K562 (cell line): ENCODE measurements around the gene CACNB1. TPM values are rescaled to one million over a fixed set of nuclear protein-coding genes. Genes with fewer than 3 reads are reported as not detected.

Experiments used
- HNRNPH1 ChIP-seq: fragments of 200-400 bp; formaldehyde crosslinking; optimal IDR thresholded peaks from 2 replicates; pipeline ENCODE3; 2017; ENCODE audit warnings: low read depth, mild to moderate bottlenecking, low read length, moderate library complexity
- JUND ChIP-seq, 2 experiments: IDR thresholded peaks; 2 replicates in 1 of 2; 3 replicates in 1 of 2; pipeline ENCODE4 v1.6.1; 2011; ENCODE audit warnings: borderline replicate concordance in 2 of 2, low read depth in 2 of 2, low read length in 2 of 2, improper control_type of control experiment in 1 of 2, missing biosample characterization in 1 of 2, missing genetic modification characterization in 1 of 2, missing genetic modification reagents in 1 of 2
- MTA3 ChIP-seq: fragments of 450-650 bp; formaldehyde crosslinking; IDR thresholded peaks from 2 replicates; pipeline ENCODE4 v1.6.1; 2017; ENCODE audit warnings: mild to moderate bottlenecking, borderline replicate concordance
- MXD1 ChIP-seq: fragments of 250-450 bp; sonication (Bioruptor Pico); IDR thresholded peaks from 2 replicates; pipeline ENCODE4 v1.8.0; 2021; ENCODE audit warnings: borderline replicate concordance, mild to moderate bottlenecking, moderate library complexity; ENCODE audit not compliant: poor library complexity, severe bottlenecking
- STAT6 ChIP-seq: sonication (generic); formaldehyde crosslinking; IDR thresholded peaks from 2 replicates; pipeline ENCODE4 v1.8.1; 2023; ENCODE audit warnings: mild to moderate bottlenecking, missing genetic modification reagents
- TAF1 ChIP-seq: IDR thresholded peaks from 2 replicates; pipeline ENCODE4 v1.6.1; 2011; ENCODE audit warnings: mild to moderate bottlenecking, low read length, moderate library complexity; ENCODE audit not compliant: insufficient read depth, control insufficient read depth, severe bottlenecking; ENCODE audit errors: extremely low read depth
- ZNF408 ChIP-seq: fragments of 250-450 bp; sonication (Bioruptor Pico); IDR thresholded peaks from 2 replicates; pipeline ENCODE4 v1.4.0; 2020; ENCODE audit warnings: low read depth, mild to moderate bottlenecking, moderate library complexity
- ZNF584 ChIP-seq: fragments of 200-800 bp; sonication (Bioruptor generic); IDR thresholded peaks from 2 replicates; pipeline ENCODE4 v1.6.1; 2016; ENCODE audit warnings: low read depth, mild to moderate bottlenecking, missing genetic modification characterization, missing compliant biosample characterization
- polyA plus RNA-seq, 8 experiments: library from polyadenylated mRNA; depleted of rRNA in 4 of 8; stranded (reverse) in 5 of 8; unstranded in 3 of 8; fragments of >200 nt; fragmentation: Nextera tagmentation in 2 of 8; fragmentation: Illumina TruSeq in 1 of 8; extraction: Ambion mirVana in 2 of 8; extraction: Trizol in 1 of 8; gene quantifications; 2 replicates each; pipeline versions ENCODE4 v1.2.1 to v1.2.3, GENCODE V29; 2011 to 2014; ENCODE audit warnings: inconsistent platforms in 1 of 8, missing spikeins in 1 of 8
- total RNA-seq, 7 experiments: library from RNA; depleted of rRNA in 6 of 7; stranded (reverse); fragments of >200 nt in 6 of 7; fragmentation: Illumina TruSeq in 2 of 7; extraction: Trizol in 2 of 7; gene quantifications; 2 replicates each; pipeline versions ENCODE4 v1.2.1 to v1.2.3, GENCODE V29; 2011 to 2021; ENCODE audit warnings: low replicate concordance in 1 of 7
- TF ChIP-seq, protein P1 (sequence below): sonication (generic); formaldehyde crosslinking; IDR thresholded peaks from 2 replicates; pipeline ENCODE4 v1.8.1; 2023; ENCODE audit warnings: mild to moderate bottlenecking, missing genetic modification reagents, moderate library complexity
- TF ChIP-seq, protein P2 (sequence below): fragments of 250-450 bp; sonication (Bioruptor Pico); IDR thresholded peaks from 2 replicates; pipeline ENCODE4 v1.5.0; 2021
- TF ChIP-seq, protein P3 (sequence below): fragments of 250-450 bp; sonication (Bioruptor Pico); IDR thresholded peaks from 2 replicates; pipeline ENCODE4 v1.4.0; 2020; ENCODE audit warnings: mild to moderate bottlenecking

CACNB1 gene
- total and polyA plus RNA-seq, 9 of the 15 experiments (the other 6 are each of a cell fraction or from before 2014, with no cell fraction given) = 0.08 to 7.4 (median 3.0) TPM

GRCh38 chr17:39229274-39229913 lies 31.9 kb upstream of the CACNB1 start (continued):
- TF ChIP-seq HNRNPH1 (no peak), ZNF408 (CRISPR knock-in tag) (no peak), MXD1 (CRISPR knock-in tag) (no peak), TAF1 (no peak), ZNF584 (CRISPR knock-in tag) (no peak), JUND (IDR thresholded peaks at IDR 0.05; ENCODE audit: borderline replicate concordance, low read depth, low read length) (peak; percentile 48; the same call in 1 of the 2 replicates), JUND (tag; IDR thresholded peaks at IDR 0.05; ENCODE audit: borderline replicate concordance, low read depth, low read length) (no peak; the same call in 2 of the 3 replicates), MTA3 (0 out of 2 replicates have a peak, but pooled peaks have one; percentile 18), STAT6 (CRISPR knock-in tag) (no peak)
- TF ChIP-seq, protein P1, sequence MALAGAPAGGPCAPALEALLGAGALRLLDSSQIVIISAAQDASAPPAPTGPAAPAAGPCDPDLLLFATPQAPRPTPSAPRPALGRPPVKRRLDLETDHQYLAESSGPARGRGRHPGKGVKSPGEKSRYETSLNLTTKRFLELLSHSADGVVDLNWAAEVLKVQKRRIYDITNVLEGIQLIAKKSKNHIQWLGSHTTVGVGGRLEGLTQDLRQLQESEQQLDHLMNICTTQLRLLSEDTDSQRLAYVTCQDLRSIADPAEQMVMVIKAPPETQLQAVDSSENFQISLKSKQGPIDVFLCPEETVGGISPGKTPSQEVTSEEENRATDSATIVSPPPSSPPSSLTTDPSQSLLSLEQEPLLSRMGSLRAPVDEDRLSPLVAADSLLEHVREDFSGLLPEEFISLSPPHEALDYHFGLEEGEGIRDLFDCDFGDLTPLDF (CRISPR knock-in tag) = no peak
- TF ChIP-seq, protein P2, sequence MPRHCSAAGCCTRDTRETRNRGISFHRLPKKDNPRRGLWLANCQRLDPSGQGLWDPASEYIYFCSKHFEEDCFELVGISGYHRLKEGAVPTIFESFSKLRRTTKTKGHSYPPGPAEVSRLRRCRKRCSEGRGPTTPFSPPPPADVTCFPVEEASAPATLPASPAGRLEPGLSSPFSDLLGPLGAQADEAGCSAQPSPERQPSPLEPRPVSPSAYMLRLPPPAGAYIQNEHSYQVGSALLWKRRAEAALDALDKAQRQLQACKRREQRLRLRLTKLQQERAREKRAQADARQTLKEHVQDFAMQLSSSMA = no peak
- TF ChIP-seq, protein P3, sequence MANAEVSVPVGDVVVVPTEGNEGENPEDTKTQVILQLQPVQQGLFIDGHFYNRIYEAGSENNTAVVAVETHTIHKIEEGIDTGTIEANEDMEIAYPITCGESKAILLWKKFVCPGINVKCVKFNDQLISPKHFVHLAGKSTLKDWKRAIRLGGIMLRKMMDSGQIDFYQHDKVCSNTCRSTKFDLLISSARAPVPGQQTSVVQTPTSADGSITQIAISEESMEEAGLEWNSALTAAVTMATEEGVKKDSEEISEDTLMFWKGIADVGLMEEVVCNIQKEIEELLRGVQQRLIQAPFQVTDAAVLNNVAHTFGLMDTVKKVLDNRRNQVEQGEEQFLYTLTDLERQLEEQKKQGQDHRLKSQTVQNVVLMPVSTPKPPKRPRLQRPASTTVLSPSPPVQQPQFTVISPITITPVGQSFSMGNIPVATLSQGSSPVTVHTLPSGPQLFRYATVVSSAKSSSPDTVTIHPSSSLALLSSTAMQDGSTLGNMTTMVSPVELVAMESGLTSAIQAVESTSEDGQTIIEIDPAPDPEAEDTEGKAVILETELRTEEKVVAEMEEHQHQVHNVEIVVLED (CRISPR knock-in tag) = no peak
